HPDE6-E6E7 (cell line): ENCODE results near the gene TRIM4.
A peak's percentile ranks its signal among the peaks of the same experiment; 100 is the strongest.
"Not testable (repeated sequence)": the region's sequence is repeated elsewhere in the genome, so short reads cannot be mapped to it uniquely, and the experiment has no call there.

Source experiments
- DNase-seq: peaks from one replicate; pipeline ENCODE4 v3.0.0; 2011; ENCODE audit warnings: missing footprints; ENCODE audit errors: extremely low spot score

TRIM4 gene

GRCh38 chr7:99919814-99920112 lies 433 bp upstream of the TRIM4 start:
- DNase-seq, result no peak

DNA sequence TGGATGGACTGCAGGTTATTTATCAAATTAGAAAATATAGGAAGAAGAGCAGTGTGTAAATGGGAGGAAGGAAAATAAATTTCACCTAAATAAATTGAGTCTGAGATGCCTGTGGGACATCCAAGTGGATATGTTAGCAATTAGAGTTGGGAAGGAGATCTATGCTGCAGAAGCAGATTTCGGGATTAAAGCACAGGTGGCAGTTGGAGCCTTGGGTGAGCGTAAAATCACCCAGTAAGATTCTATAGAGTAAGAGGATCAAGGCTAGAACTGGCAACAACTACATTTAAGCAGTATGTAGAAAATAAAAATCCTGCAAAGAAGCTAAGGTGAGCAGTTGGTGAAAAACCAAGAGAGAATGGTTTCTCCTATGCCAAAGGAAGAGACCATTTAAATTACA lies 8.4 kb downstream of the TRIM4 start:
- DNase-seq, result no peak

GRCh38 chr7:99901581-99901980 lies 17.7 kb downstream of the TRIM4 start:
- DNase-seq, result no peak

DNA sequence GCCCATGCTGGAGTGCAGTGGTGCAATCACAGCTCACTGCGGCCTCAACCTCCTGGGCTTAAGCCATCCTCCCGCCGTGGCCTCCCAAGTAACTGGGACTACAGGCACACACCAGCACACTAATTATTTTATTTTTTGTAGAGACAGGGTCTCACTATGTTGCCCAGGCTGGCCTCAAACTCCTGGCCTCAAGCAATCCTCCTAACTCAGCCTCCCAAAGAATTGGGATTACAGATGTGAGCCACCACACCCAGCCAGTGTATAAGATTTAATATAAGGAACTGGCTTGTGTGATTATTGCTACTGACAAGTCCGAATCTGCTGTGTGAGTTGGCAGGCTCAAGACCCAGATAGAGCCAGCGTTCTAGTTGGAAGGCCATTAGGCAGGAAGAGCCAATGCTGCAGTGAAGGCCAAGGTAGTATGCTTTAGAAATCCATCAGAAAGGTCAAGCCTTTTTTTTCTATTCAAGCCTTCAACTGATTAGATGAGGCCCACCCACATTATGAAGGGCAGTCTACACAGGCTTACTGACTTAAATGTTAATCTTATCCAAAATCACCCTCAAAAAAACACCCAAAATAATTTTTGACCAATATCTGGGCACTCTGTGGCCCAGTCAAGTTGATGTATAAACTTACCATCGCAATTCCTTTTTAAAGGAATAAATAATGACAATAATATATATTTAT lies 19.4 kb downstream of the TRIM4 start:
- DNase-seq, result no peak

GRCh38 chr7:99898836-99899235 lies 20.5 kb downstream of the TRIM4 start:
- no peak for DNase-seq

- no peak for DNase-seq
Observed at GRCh38 chr7:99898023-99898357, 21.3 kb downstream of the TRIM4 start.

GRCh38 chr7:99897322-99898022 lies 21.9 kb downstream of the TRIM4 start:
- no peak for DNase-seq

GRCh38 chr7:99894738-99895137 lies 24.6 kb downstream of the TRIM4 start:
- no peak for DNase-seq

GRCh38 chr7:99893280-99893679 lies 26.1 kb downstream of the TRIM4 start:
- no peak for DNase-seq

- DNase-seq, result not testable (repeated sequence)
Observed at GRCh38 chr7:99890348-99890747, 29.0 kb downstream of the TRIM4 start.

DNA sequence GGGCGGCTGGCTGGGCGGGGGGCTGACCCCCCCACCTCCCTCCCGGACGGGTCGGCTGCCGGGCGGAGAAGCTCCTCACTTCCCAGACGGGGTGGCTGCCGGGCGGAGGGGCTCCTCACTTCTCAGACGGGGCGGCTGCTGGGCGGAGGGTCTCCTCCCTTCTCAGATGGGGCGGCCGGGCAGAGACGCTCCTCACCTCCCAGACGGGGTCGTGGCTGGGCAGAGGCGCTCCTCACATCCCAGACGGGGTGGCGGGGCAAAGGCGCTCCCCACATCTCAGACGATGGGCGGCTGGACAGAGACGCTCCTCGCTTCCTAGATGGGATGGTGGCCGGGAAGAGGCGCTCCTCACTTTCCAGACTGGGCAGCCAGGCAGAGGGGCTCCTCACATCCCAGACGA lies 31.0 kb downstream of the TRIM4 start:
- not testable (repeated sequence) for DNase-seq

DNA sequence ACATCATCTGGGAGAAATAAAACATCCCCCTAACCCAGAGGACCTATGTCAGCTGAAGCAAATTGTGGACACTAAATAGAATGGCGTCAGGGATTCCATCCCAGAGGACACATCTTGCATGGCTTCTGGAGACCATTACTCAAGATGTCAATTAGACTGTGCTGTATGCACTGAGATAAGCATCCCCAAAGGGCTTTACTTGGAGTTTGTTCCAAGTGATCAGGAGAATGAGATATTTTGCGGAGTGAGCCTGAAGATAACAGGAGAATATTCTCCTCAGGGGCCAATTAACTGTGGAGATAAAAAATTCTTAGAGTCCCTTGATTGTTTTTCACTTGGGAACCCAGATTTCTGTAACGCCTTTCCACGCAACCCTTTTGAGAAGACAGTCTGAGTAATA lies 38.0 kb downstream of the TRIM4 start:
- no peak for DNase-seq

- DNase-seq, result no peak
Observed at GRCh38 chr7:99876933-99877332, 42.4 kb downstream of the TRIM4 start, which contains the start of gene OR2AE1. TSS of gene OR2AE1 (minus strand) at chr7:99877033. CDS start at chr7:99877033, 0 bp downstream.

DNA sequence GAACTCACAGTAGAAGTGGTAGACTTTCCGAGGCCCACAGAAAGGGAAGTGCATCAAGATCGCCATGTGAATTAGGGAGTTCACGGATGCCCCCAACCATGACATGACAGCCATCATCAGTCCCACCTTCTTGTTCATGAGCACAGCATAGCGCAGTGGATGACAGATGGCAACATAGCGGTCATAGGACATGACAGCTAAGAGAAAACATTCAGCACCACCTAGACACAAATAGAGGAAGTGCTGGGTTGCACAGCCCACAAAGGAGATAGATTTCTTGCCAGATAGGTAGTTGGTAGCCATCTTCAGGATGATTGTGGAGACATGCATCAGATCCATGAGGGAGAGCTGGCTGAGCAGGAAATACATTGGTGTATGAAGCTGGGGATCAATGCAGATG lies 42.8 kb downstream of the TRIM4 start:
- DNase-seq, result no peak

DNA sequence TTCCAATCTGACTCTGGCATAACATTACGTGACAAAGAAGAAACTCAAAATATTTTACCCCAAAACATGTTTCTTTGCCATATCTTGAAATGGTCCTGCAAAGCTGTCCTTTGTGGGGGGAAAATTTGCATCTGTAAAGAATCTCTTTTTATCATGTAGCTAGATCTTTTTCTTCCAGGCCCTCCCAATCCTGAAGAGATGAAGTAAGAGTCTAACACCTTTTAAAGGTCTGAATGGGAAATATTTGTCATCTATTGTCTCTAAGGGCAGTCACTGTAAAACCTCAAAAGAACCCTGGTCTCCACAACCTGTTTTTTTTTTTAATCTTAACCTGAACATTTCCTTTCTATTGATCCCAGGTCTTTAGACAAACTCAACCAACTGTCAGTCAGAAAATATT lies 51.1 kb downstream of the TRIM4 start:
- no peak for DNase-seq

DNA sequence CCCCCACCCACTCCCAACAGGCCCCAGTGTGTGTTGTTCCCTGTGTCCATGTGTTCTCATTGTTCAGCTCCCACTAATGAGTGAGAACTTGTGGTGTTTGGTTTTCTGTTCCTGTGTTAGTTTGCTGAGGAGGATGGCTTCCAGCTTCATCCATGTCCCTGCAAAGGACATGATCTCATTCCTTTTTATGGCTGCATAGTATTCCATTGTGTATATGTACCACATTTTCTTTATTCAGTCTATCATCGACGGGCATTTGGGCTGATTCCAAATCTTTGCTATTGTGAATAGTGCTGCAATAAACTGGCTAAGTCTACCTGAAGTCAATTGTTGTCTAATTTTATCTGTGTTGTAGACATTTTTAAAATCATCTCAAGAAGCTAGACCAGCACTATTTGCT lies 51.9 kb downstream of the TRIM4 start:
- not testable (repeated sequence) for DNase-seq

- DNase-seq, result no peak
Observed at GRCh38 chr7:99863847-99864440, 55.4 kb downstream of the TRIM4 start.

GRCh38 chr7:99860281-99861127 lies 58.8 kb downstream of the TRIM4 start:
- DNase-seq, result peak; percentile 64

GRCh38 chr7:99855236-99855635 lies 64.1 kb downstream of the TRIM4 start:
- DNase-seq, result no peak

GRCh38 chr7:99848420-99849216 lies 70.7 kb downstream of the TRIM4 start:
- no peak for DNase-seq

DNA sequence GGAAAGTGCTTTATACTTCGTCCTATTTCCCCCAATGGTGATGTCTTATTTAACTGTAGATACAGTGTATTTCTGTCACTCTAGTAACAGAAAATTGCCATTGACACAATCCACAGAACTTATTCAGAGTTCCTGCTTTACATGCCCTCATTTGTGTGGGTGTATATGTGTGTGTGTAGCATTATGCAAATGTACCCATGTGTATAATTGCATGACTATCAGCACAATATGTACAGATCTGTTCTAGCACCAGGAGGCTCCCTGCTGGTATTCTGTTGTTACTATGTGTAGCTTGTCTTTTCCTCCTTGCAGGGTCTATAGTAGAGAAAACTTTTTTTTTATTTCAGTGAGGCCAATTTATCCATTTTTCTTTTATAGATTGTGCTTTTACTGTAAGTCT lies 75.0 kb downstream of the TRIM4 start:
- DNase-seq, result no peak

DNA sequence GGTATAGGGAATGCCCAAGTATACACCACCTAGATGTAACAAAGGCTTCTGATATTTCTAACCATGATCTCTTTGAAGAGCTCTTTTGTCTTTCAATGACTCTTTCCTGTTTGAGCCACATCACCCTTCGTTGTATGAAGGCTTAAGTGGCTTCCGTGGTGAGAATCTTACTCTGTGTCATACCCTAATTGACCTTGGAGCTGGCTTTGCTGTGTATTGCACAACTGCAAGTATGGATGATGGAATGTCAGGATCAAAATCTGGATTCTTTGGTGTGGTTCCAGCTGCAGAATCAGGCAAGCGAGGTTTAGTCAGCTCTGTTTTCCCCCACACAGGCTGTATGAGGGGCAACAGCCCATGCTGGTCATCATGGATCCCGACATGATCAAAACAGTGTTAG lies 75.5 kb downstream of the TRIM4 start:
- DNase-seq, result no peak
